Uterus (tissue), 2 donors: Measurements from ENCODE around the gene DUSP23.

Experiments used
- POLR2A ChIP-seq, 2 donors: fragments of 450-650 bp; IDR thresholded peaks; one replicate each; pipeline ENCODE4 v1.6.1; 2016; ENCODE audit warnings: antibody characterized with exemption in 2 of 2, mild to moderate bottlenecking in 1 of 2, moderate library complexity in 1 of 2
- TF ChIP-seq, protein P1 (sequence below), 4 experiments: fragments of 200-600 bp in 2 of 4; fragments of 450-650 bp in 2 of 4; sonication (generic) in 2 of 4; IDR thresholded peaks; one replicate each; pipeline ENCODE4 v1.5.1; 2016 to 2019; ENCODE audit warnings: antibody characterized with exemption in 4 of 4, mild to moderate bottlenecking in 2 of 4, moderate library complexity in 1 of 4

DNA sequence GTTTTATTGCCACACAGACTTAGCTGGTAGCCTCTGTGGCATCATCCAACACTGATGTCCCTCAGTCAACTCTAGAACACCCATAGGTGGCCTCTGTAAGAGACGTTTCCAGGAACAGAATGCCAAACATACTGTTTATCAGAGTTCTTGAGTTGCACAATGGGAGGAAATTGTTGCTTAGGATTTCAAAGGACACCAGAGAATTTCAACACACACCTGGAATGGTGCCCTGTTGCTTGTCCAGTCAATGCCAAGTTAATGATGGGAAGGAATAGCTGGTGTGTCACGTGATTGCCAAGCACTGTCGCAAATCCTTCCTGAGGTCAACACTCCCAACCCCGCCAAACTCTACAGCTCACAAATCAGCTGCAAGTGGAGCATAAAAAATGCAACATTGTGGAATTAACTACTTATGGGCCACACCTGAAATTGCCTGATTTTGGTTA is 28.6 kb upstream of the DUSP23 start:
- TF ChIP-seq, protein P1, sequence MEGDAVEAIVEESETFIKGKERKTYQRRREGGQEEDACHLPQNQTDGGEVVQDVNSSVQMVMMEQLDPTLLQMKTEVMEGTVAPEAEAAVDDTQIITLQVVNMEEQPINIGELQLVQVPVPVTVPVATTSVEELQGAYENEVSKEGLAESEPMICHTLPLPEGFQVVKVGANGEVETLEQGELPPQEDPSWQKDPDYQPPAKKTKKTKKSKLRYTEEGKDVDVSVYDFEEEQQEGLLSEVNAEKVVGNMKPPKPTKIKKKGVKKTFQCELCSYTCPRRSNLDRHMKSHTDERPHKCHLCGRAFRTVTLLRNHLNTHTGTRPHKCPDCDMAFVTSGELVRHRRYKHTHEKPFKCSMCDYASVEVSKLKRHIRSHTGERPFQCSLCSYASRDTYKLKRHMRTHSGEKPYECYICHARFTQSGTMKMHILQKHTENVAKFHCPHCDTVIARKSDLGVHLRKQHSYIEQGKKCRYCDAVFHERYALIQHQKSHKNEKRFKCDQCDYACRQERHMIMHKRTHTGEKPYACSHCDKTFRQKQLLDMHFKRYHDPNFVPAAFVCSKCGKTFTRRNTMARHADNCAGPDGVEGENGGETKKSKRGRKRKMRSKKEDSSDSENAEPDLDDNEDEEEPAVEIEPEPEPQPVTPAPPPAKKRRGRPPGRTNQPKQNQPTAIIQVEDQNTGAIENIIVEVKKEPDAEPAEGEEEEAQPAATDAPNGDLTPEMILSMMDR (IDR thresholded peaks at IDR 0.05) = no peak
- no peak for TF ChIP-seq POLR2A (IDR thresholded peaks at IDR 0.05)
